ENCODE data around the gene PDE4D. TPM values are rescaled to one million over a fixed set of nuclear protein-coding genes. Genes with fewer than 3 reads are reported as not detected.

PDE4D gene
- total RNA-seq, 4 donors from 2014 or later, result 6.0 to 36.2 (median 10.0) TPM

- TF ChIP-seq POLR2A (IDR thresholded peaks at IDR 0.05), result no peak
- no peak for TF ChIP-seq CTCF (IDR thresholded peaks at IDR 0.05)
- WGBS, 2 donors, result 89 to 96% methylated on average over 1 of the region's 1 CpG
- intact Hi-C loops (cut with DNase I), result no loop called here
- DNase-seq, result no peak
- no peaks in the 10 kb centered on the region for H3K9me3 ChIP-seq
- H3K27me3 ChIP-seq, result no peaks in the 10 kb centered on the region
- H3K4me1 ChIP-seq, result no peaks in the 10 kb centered on the region
- no peak overlapping the region for H3K4me3 ChIP-seq
- no peaks in the 10 kb centered on the region for H3K36me3 ChIP-seq
- H3K27ac ChIP-seq, result peak overlapping the region in 2 of 4 donors; percentile 29 to 31
Observed at GRCh38 chr5:59261969-59262368, 631.6 kb downstream of the PDE4D start.

GRCh38 chr5:59260973-59261372 is 632.6 kb downstream of the PDE4D start:
- WGBS, 2 donors, result 82 to 92% methylated on average over 1 of the region's 1 CpG
- H3K4me1 ChIP-seq, result peaks cover 0 to 7% (median 2%) of the 10 kb centered on the region in 3 donors
- no peaks in the 10 kb centered on the region for H3K36me3 ChIP-seq
- H3K9me3 ChIP-seq, result no peaks in the 10 kb centered on the region
- H3K27ac ChIP-seq, result peak overlapping the region in 1 of 4 donors; percentile 38
- intact Hi-C loops (cut with DNase I), result no loop called here
- no peak for DNase-seq
- H3K4me3 ChIP-seq, result no peak overlapping the region
- TF ChIP-seq CTCF (IDR thresholded peaks at IDR 0.05) (no peak), POLR2A (IDR thresholded peaks at IDR 0.05) (no peak)
- H3K27me3 ChIP-seq, result no peaks in the 10 kb centered on the region

GRCh38 chr5:59260200-59260599 is 633.3 kb downstream of the PDE4D start:
- no peak for DNase-seq
- Histone ChIP-seq H3K4me1 (peaks cover 0 to 7% (median 2%) of the 10 kb centered on the region in 3 donors), H3K4me3 (no peak overlapping the region), H3K9me3 (no peaks in the 10 kb centered on the region), H3K36me3 (no peaks in the 10 kb centered on the region), H3K27me3 (no peaks in the 10 kb centered on the region), H3K27ac (peak overlapping the region in 1 of 4 donors; percentile 10)
- TF ChIP-seq CTCF (IDR thresholded peaks at IDR 0.05), result no peak
- no peak for TF ChIP-seq POLR2A (IDR thresholded peaks at IDR 0.05)
- intact Hi-C loops (cut with DNase I), result no loop called here
- 79 to 89% methylated on average over 3 of the region's 3 CpGs for WGBS, 2 donors

- intact Hi-C loops (cut with DNase I), result no loop called here
- 81 to 91% methylated on average over 1 of the region's 1 CpG for WGBS, 2 donors
- no peaks in the 10 kb centered on the region for H3K36me3 ChIP-seq
- peak overlapping the region in 1 of 4 donors; percentile 10 for H3K27ac ChIP-seq
- no peak overlapping the region for H3K4me3 ChIP-seq
- peaks cover 0 to 7% (median 2%) of the 10 kb centered on the region in 3 donors for H3K4me1 ChIP-seq
- no peak for DNase-seq
- H3K9me3 ChIP-seq, result no peaks in the 10 kb centered on the region
- TF ChIP-seq CTCF (IDR thresholded peaks at IDR 0.05) (no peak), POLR2A (IDR thresholded peaks at IDR 0.05) (no peak)
- H3K27me3 ChIP-seq, result no peaks in the 10 kb centered on the region
Observed at GRCh38 chr5:59259237-59259636, 634.3 kb downstream of the PDE4D start.

- WGBS, 2 donors, result 75 to 86% methylated on average over 4 of the region's 4 CpGs
- TF ChIP-seq CTCF (IDR thresholded peaks at IDR 0.05) (no peak), POLR2A (IDR thresholded peaks at IDR 0.05) (no peak)
- peaks cover 0 to 7% (median 2%) of the 10 kb centered on the region in 3 donors for H3K4me1 ChIP-seq
Observed at GRCh38 chr5:59257488-59258400, 635.8 kb downstream of the PDE4D start.

More at GRCh38 chr5:59257488-59258400, 635.8 kb downstream of the PDE4D start:
- Histone ChIP-seq H3K4me3 (no peak overlapping the region), H3K36me3 (no peaks in the 10 kb centered on the region), H3K27me3 (no peaks in the 10 kb centered on the region), H3K27ac (peak overlapping the region in 3 of 4 donors; percentile 30 to 56 (median 53)), H3K9me3 (no peaks in the 10 kb centered on the region)
- intact Hi-C loops (cut with DNase I), result no loop called here
- DNase-seq, result no peak

All from esophagus squamous epithelium (tissue), 5 donors.